ENCODE results near the gene PNPLA5. TPM values are rescaled to one million over a fixed set of nuclear protein-coding genes. Genes with fewer than 3 reads are reported as not detected.

Gene PNPLA5
- total RNA-seq, 1 experiment from 2014 or later = 5.3 TPM

- no peak for TF ChIP-seq PRDM15 (CRISPR knock-in tag; IDR thresholded peaks at IDR 0.05)
- no peak for TF ChIP-seq ZNF317 (CRISPR knock-in tag; IDR thresholded peaks at IDR 0.05; ENCODE audit: borderline replicate concordance, low read depth)
- no peak for TF ChIP-seq NFE2L1 (CRISPR knock-in tag; IDR thresholded peaks at IDR 0.05)
- TF ChIP-seq KAT7 (CRISPR knock-in tag; IDR thresholded peaks at IDR 0.05; ENCODE audit: borderline replicate concordance) = no peak
- no peak for TF ChIP-seq ATF2 (CRISPR knock-in tag; IDR thresholded peaks at IDR 0.05; ENCODE audit: borderline replicate concordance, low read depth)
- TF ChIP-seq FOXP4 (CRISPR knock-in tag; IDR thresholded peaks at IDR 0.05) = no peak; the same call in 1 of the 2 replicates
- peak; percentile 61 for TF ChIP-seq NFYB (CRISPR knock-in tag; conservative IDR thresholded peaks at IDR 0.05; ENCODE audit: low read depth)
- no peak for TF ChIP-seq ETV6 (CRISPR knock-in tag; IDR thresholded peaks at IDR 0.05)
- no peak for TF ChIP-seq E2F4 (CRISPR knock-in tag; IDR thresholded peaks at IDR 0.05; ENCODE audit: borderline replicate concordance, low read depth)
- TF ChIP-seq ZSCAN18 (CRISPR knock-in tag; IDR thresholded peaks at IDR 0.05) = no peak
- TF ChIP-seq ERG (CRISPR knock-in tag; IDR thresholded peaks at IDR 0.05) = no peak
- no peak; the same call in 1 of the 2 replicates for TF ChIP-seq ZBTB21 (CRISPR knock-in tag; IDR thresholded peaks at IDR 0.05; ENCODE audit: borderline replicate concordance)
- no peak for TF ChIP-seq ARID4B (CRISPR knock-in tag; IDR thresholded peaks at IDR 0.05; ENCODE audit: borderline replicate concordance)
- TF ChIP-seq ZNF138 (CRISPR knock-in tag; conservative IDR thresholded peaks at IDR 0.05) = no peak
- no peak for TF ChIP-seq NFATC4 (CRISPR knock-in tag; IDR thresholded peaks at IDR 0.05)
- TF ChIP-seq ZNF416 (CRISPR knock-in tag; IDR thresholded peaks at IDR 0.05) = no peak
- no peak for TF ChIP-seq PRRX2 (CRISPR knock-in tag; IDR thresholded peaks at IDR 0.05)
- peak; percentile 20; the same call in 1 of the 2 replicates for TF ChIP-seq USF1 (CRISPR knock-in tag; IDR thresholded peaks at IDR 0.05)
These were observed at the start of gene PNPLA5 (continued) for GRCh38 chr22:43891360-43892182.
